HepG2 (cell line): ENCODE measurements around the gene GCDH. TPM values are rescaled to one million over a fixed set of nuclear protein-coding genes. Genes with fewer than 3 reads are reported as not detected.

ENCODE experiments used
- HINFP ChIP-seq: sonication (generic); formaldehyde crosslinking; IDR thresholded peaks from 2 replicates; pipeline ENCODE4 v1.4.0; 2020; ENCODE audit warnings: low read depth, mild to moderate bottlenecking, missing genetic modification reagents
- HMGXB4 ChIP-seq, 2 experiments: sonication (generic) in 1 of 2; formaldehyde crosslinking in 1 of 2; IDR thresholded peaks; 2 replicates each; pipeline versions ENCODE4 v1.4.0 to v1.6.1; 2018 to 2020; ENCODE audit warnings: missing genetic modification reagents in 2 of 2, borderline replicate concordance in 1 of 2, low read depth in 1 of 2, mild to moderate bottlenecking in 1 of 2, missing biosample characterization in 1 of 2
- NFIB ChIP-seq: sonication (generic); formaldehyde crosslinking; IDR thresholded peaks from 2 replicates; pipeline ENCODE4 v1.9.0; 2021; ENCODE audit warnings: missing genetic modification reagents, mild to moderate bottlenecking, borderline replicate concordance
- PATZ1 ChIP-seq: sonication (generic); formaldehyde crosslinking; IDR thresholded peaks from 2 replicates; pipeline ENCODE4 v1.4.0; 2020; ENCODE audit warnings: missing genetic modification reagents
- PCBP1 ChIP-seq: fragments of 200-400 bp; formaldehyde crosslinking; IDR thresholded peaks from 2 replicates; pipeline ENCODE4 v1.6.1; 2017; ENCODE audit warnings: mild to moderate bottlenecking, low read depth, low read length, borderline replicate concordance
- SRY ChIP-seq: sonication (generic); formaldehyde crosslinking; IDR thresholded peaks from 2 replicates; pipeline ENCODE4 v1.8.0; 2022; ENCODE audit warnings: mild to moderate bottlenecking, missing genetic modification reagents
- TGIF2 ChIP-seq: IDR thresholded peaks from 2 replicates; pipeline ENCODE4 v1.6.1; 2016; ENCODE audit warnings: control low read depth, missing compliant biosample characterization
- ZNF225 ChIP-seq: sonication (generic); formaldehyde crosslinking; IDR thresholded peaks from 2 replicates; pipeline ENCODE4 v1.4.0; 2020; ENCODE audit warnings: mild to moderate bottlenecking, missing genetic modification reagents
- ZNF333 ChIP-seq: sonication (generic); formaldehyde crosslinking; IDR thresholded peaks from 2 replicates; pipeline ENCODE4 v1.4.0; 2020; ENCODE audit warnings: mild to moderate bottlenecking, missing genetic modification reagents, borderline replicate concordance
- ZNF407 ChIP-seq: sonication (generic); formaldehyde crosslinking; IDR thresholded peaks from one replicate; pipeline ENCODE4 v1.5.1; 2020; ENCODE audit warnings: mild to moderate bottlenecking, missing genetic modification reagents; ENCODE audit errors: not compliant biosample characterization
- ZNF891 ChIP-seq: sonication (generic); formaldehyde crosslinking; IDR thresholded peaks from 2 replicates; pipeline ENCODE4 v1.5.0; 2020; ENCODE audit warnings: mild to moderate bottlenecking, missing genetic modification reagents
- polyA plus RNA-seq, 8 experiments: library from polyadenylated mRNA; depleted of rRNA in 3 of 8; stranded (reverse) in 7 of 8; unstranded in 1 of 8; fragments of >200 nt; fragmentation: Illumina TruSeq in 4 of 8; extraction: Trizol in 4 of 8; gene quantifications; 2 replicates each; pipeline versions ENCODE4 v1.2.1 to v1.2.3, GENCODE V29; 2011 to 2016; ENCODE audit warnings: low read depth in 4 of 8, missing spikeins in 1 of 8, mixed read lengths in 1 of 8; ENCODE audit not compliant: insufficient read depth in 1 of 8
- total RNA-seq, 5 experiments: library from RNA; depleted of rRNA; stranded (reverse); fragments of >200 nt; fragmentation: Illumina TruSeq; extraction: Trizol; gene quantifications; 2 replicates each; pipeline ENCODE4 v1.2.3, GENCODE V29; 2016; ENCODE audit warnings: low read depth in 1 of 5

The GCDH gene
- total and polyA plus RNA-seq, 2 of the 13 experiments (the other 11 are each of a cell fraction or from before 2014, with no cell fraction given): 15.1 to 38.0 TPM

- peak; percentile 45 to 67; a peak in 3 of 4 replicates for TF ChIP-seq HMGXB4 (CRISPR knock-in tag; IDR thresholded peaks at IDR 0.05; ENCODE audit: borderline replicate concordance in 1 of 2, low read depth in 1 of 2)
- TF ChIP-seq ZNF225 (CRISPR knock-in tag): 0 out of 2 replicates have a peak, but pooled peaks have one; percentile 68
- peak; percentile 58; the same call in 1 of the 2 replicates for TF ChIP-seq ZNF891
- TF ChIP-seq NFIB (CRISPR knock-in tag): no peak
- peak; percentile 73 for TF ChIP-seq HINFP (CRISPR knock-in tag)
- 0 out of 2 replicates have a peak, but pooled peaks have one; percentile 50 for TF ChIP-seq SRY (CRISPR knock-in tag)
- 0 out of 2 replicates have a peak, but pooled peaks have one; percentile 53 for TF ChIP-seq TGIF2 (CRISPR knock-in tag)
- 0 out of 2 replicates have a peak, but pooled peaks have one; percentile 63 for TF ChIP-seq PCBP1
- peak; percentile 24 for TF ChIP-seq ZNF407 (CRISPR knock-in tag)
- TF ChIP-seq PATZ1 (CRISPR knock-in tag): peak; percentile 24; the same call in 1 of the 2 replicates
- peak; percentile 80 for TF ChIP-seq ZNF333 (CRISPR knock-in tag)
Measured at GRCh38 chr19:12890787-12891552, at the start of gene GCDH (continued).
